HepG2 (cell line): ENCODE results near the gene CFAP97D1. TPM values are rescaled to one million over a fixed set of nuclear protein-coding genes. Genes with fewer than 3 reads are reported as not detected.
A peak's percentile ranks its signal among the peaks of the same experiment; 100 is the strongest.

Experiments
- FOXM1 ChIP-seq: sonication (generic); formaldehyde crosslinking; IDR thresholded peaks from 2 replicates; pipeline ENCODE4 v1.5.0; 2020; ENCODE audit warnings: missing genetic modification reagents
- FOXO4 ChIP-seq: sonication (generic); formaldehyde crosslinking; conservative IDR thresholded peaks from 2 replicates; pipeline ENCODE4 v1.8.1; 2023; ENCODE audit warnings: missing genetic modification reagents
- GABPA ChIP-seq, 2 experiments: IDR thresholded peaks; 2 replicates each; pipeline ENCODE4 v1.6.1; 2011 to 2016; ENCODE audit warnings: low read depth in 2 of 2, low read length in 1 of 2, missing biosample characterization in 1 of 2, missing genetic modification characterization in 1 of 2
- GTF3A ChIP-seq: sonication (generic); formaldehyde crosslinking; conservative IDR thresholded peaks from 2 replicates; pipeline ENCODE4 v1.4.0; 2020; ENCODE audit warnings: mild to moderate bottlenecking, missing genetic modification reagents
- KDM2A ChIP-seq: sonication (generic); formaldehyde crosslinking; IDR thresholded peaks from 2 replicates; pipeline ENCODE4 v1.4.0; 2020; ENCODE audit warnings: low read depth, missing genetic modification reagents, borderline replicate concordance
- MEIS1 ChIP-seq: sonication (generic); formaldehyde crosslinking; IDR thresholded peaks from 2 replicates; pipeline ENCODE4 v1.9.0; 2021; ENCODE audit warnings: mild to moderate bottlenecking, missing genetic modification reagents, moderate library complexity, borderline replicate concordance
- MIER2 ChIP-seq: IDR thresholded peaks from 2 replicates; pipeline ENCODE4 v1.6.1; 2016; ENCODE audit warnings: missing biosample characterization, missing genetic modification reagents
- RBM39 ChIP-seq: fragments of 200-400 bp; formaldehyde crosslinking; IDR thresholded peaks from one replicate; pipeline ENCODE4 v1.6.1; 2018; ENCODE audit warnings: antibody characterized with exemption, mild to moderate bottlenecking, low read depth, low read length; ENCODE audit not compliant: poor library complexity, severe bottlenecking
- RFXANK ChIP-seq: IDR thresholded peaks from 2 replicates; pipeline ENCODE4 v1.6.1; 2016
- SIN3B ChIP-seq: fragments of 150-350 bp; IDR thresholded peaks from 2 replicates; pipeline ENCODE4 v1.6.1; 2014; ENCODE audit warnings: low read length
- SP140L ChIP-seq: sonication (generic); formaldehyde crosslinking; IDR thresholded peaks from 2 replicates; pipeline ENCODE4 v1.4.0; 2020; ENCODE audit warnings: missing genetic modification reagents, borderline replicate concordance
- U2AF2 ChIP-seq: fragments of 200-400 bp; formaldehyde crosslinking; IDR thresholded peaks from 2 replicates; pipeline ENCODE4 v1.6.1; 2017; ENCODE audit warnings: low read depth, mild to moderate bottlenecking, low read length
- ZC3H4 ChIP-seq: sonication (generic); formaldehyde crosslinking; IDR thresholded peaks from 2 replicates; pipeline ENCODE4 v1.4.0; 2020; ENCODE audit warnings: missing genetic modification reagents, borderline replicate concordance
- ZFP41 ChIP-seq: sonication (generic); formaldehyde crosslinking; IDR thresholded peaks from 2 replicates; pipeline ENCODE4 v1.4.0; 2020; ENCODE audit warnings: mild to moderate bottlenecking, missing genetic modification reagents, borderline replicate concordance
- ZNF12 ChIP-seq: sonication (generic); formaldehyde crosslinking; IDR thresholded peaks from 2 replicates; pipeline ENCODE4 v1.5.0; 2020; ENCODE audit warnings: missing genetic modification reagents
- ZNF264 ChIP-seq: sonication (generic); formaldehyde crosslinking; IDR thresholded peaks from 2 replicates; pipeline ENCODE4 v1.4.0; 2020; ENCODE audit warnings: missing genetic modification reagents
- ZNF431 ChIP-seq: sonication (generic); formaldehyde crosslinking; IDR thresholded peaks from 2 replicates; pipeline ENCODE4 v1.9.0; 2022; ENCODE audit warnings: missing genetic modification reagents, low read depth, mild to moderate bottlenecking, borderline replicate concordance
- ZNF543 ChIP-seq: sonication (generic); formaldehyde crosslinking; IDR thresholded peaks from 2 replicates; pipeline ENCODE4 v1.4.0; 2020; ENCODE audit warnings: mild to moderate bottlenecking, missing genetic modification reagents
- ZNF615 ChIP-seq: sonication (generic); formaldehyde crosslinking; IDR thresholded peaks from 2 replicates; pipeline ENCODE4 v1.5.0; 2020; ENCODE audit warnings: mild to moderate bottlenecking, missing genetic modification reagents, borderline replicate concordance
- ZNF710 ChIP-seq: sonication (generic); formaldehyde crosslinking; IDR thresholded peaks from 2 replicates; pipeline ENCODE4 v1.5.0; 2020; ENCODE audit warnings: mild to moderate bottlenecking, missing genetic modification reagents, borderline replicate concordance
- ZNF788 ChIP-seq: sonication (generic); formaldehyde crosslinking; IDR thresholded peaks from 2 replicates; pipeline ENCODE4 v1.5.0; 2020; ENCODE audit warnings: mild to moderate bottlenecking, missing genetic modification reagents, borderline replicate concordance
- ZNF878 ChIP-seq: sonication (generic); formaldehyde crosslinking; IDR thresholded peaks from 2 replicates; pipeline ENCODE4 v1.8.1; 2023; ENCODE audit warnings: mild to moderate bottlenecking, missing genetic modification reagents, moderate library complexity
- ZSCAN12 ChIP-seq: sonication (generic); formaldehyde crosslinking; IDR thresholded peaks from 2 replicates; pipeline ENCODE4 v1.9.0; 2021; ENCODE audit warnings: mild to moderate bottlenecking, missing genetic modification reagents
- polyA plus RNA-seq, 8 experiments: library from polyadenylated mRNA; depleted of rRNA in 3 of 8; stranded (reverse) in 7 of 8; unstranded in 1 of 8; fragments of >200 nt; fragmentation: Illumina TruSeq in 4 of 8; extraction: Trizol in 4 of 8; gene quantifications; 2 replicates each; pipeline versions ENCODE4 v1.2.1 to v1.2.3, GENCODE V29; 2011 to 2016; ENCODE audit warnings: low read depth in 4 of 8, missing spikeins in 1 of 8, mixed read lengths in 1 of 8; ENCODE audit not compliant: insufficient read depth in 1 of 8
- total RNA-seq, 5 experiments: library from RNA; depleted of rRNA; stranded (reverse); fragments of >200 nt; fragmentation: Illumina TruSeq; extraction: Trizol; gene quantifications; 2 replicates each; pipeline ENCODE4 v1.2.3, GENCODE V29; 2016; ENCODE audit warnings: low read depth in 1 of 5
- TF ChIP-seq, protein P1 (sequence below): sonication (generic); formaldehyde crosslinking; IDR thresholded peaks from 2 replicates; pipeline ENCODE4 v1.5.0; 2020; ENCODE audit warnings: missing genetic modification reagents
- TF ChIP-seq, protein P2 (sequence below): sonication (generic); formaldehyde crosslinking; IDR thresholded peaks from 2 replicates; pipeline ENCODE4 v1.4.0; 2020; ENCODE audit warnings: mild to moderate bottlenecking, missing genetic modification reagents
- TF ChIP-seq, protein P3 (sequence below): sonication (generic); formaldehyde crosslinking; IDR thresholded peaks from 2 replicates; pipeline ENCODE4 v1.4.0; 2020; ENCODE audit warnings: mild to moderate bottlenecking, missing genetic modification reagents

The CFAP97D1 gene
- total and polyA plus RNA-seq, 2 of the 13 experiments (the other 11 are each of a cell fraction or from before 2014, with no cell fraction given), result 0.02 TPM; not detected in 1

- TF ChIP-seq GTF3A (CRISPR knock-in tag), result peak; percentile 81; the same call in 1 of the 2 replicates
- no peak for TF ChIP-seq ZNF878 (CRISPR knock-in tag)
- no peak for TF ChIP-seq ZFP41 (CRISPR knock-in tag)
- peak; percentile 67; the same call in 1 of the 2 replicates for TF ChIP-seq SP140L (CRISPR knock-in tag)
- no peak for TF ChIP-seq ZNF12 (CRISPR knock-in tag)
- TF ChIP-seq, protein P1, sequence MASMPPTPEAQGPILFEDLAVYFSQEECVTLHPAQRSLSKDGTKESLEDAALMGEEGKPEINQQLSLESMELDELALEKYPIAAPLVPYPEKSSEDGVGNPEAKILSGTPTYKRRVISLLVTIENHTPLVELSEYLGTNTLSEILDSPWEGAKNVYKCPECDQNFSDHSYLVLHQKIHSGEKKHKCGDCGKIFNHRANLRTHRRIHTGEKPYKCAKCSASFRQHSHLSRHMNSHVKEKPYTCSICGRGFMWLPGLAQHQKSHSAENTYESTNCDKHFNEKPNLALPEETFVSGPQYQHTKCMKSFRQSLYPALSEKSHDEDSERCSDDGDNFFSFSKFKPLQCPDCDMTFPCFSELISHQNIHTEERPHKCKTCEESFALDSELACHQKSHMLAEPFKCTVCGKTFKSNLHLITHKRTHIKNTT, result no peak
- no peak for TF ChIP-seq ZNF264 (CRISPR knock-in tag)
- peak; percentile 72; the same call in 1 of the 2 replicates for TF ChIP-seq ZNF788 (CRISPR knock-in tag)
- no peak for TF ChIP-seq SIN3B
- no peak for TF ChIP-seq ZNF431
- TF ChIP-seq ZC3H4, result no peak
- no peak for TF ChIP-seq FOXO4
- no peak for TF ChIP-seq RFXANK (CRISPR knock-in tag)
- no peak for TF ChIP-seq U2AF2
- 0 out of 2 replicates have a peak, but pooled peaks have one; percentile 44 for TF ChIP-seq MIER2
- no peak for TF ChIP-seq ZNF543 (CRISPR knock-in tag)
- TF ChIP-seq ZNF710 (CRISPR knock-in tag), result no peak; the same call in 1 of the 2 replicates
- TF ChIP-seq, protein P2, sequence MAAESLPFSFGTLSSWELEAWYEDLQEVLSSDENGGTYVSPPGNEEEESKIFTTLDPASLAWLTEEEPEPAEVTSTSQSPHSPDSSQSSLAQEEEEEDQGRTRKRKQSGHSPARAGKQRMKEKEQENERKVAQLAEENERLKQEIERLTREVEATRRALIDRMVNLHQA (CRISPR knock-in tag), result no peak
- TF ChIP-seq ZNF615 (CRISPR knock-in tag), result no peak
- peak; percentile 70; the same call in 1 of the 2 replicates for TF ChIP-seq MEIS1 (CRISPR knock-in tag)
- no peak for TF ChIP-seq GABPA (IDR thresholded peaks at IDR 0.05; ENCODE audit: low read depth, low read length)
- no peak for TF ChIP-seq GABPA (CRISPR knock-in tag; IDR thresholded peaks at IDR 0.05; ENCODE audit: low read depth)
- TF ChIP-seq RBM39, result no peak
- TF ChIP-seq, protein P3, sequence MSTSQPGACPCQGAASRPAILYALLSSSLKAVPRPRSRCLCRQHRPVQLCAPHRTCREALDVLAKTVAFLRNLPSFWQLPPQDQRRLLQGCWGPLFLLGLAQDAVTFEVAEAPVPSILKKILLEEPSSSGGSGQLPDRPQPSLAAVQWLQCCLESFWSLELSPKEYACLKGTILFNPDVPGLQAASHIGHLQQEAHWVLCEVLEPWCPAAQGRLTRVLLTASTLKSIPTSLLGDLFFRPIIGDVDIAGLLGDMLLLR (CRISPR knock-in tag), result no peak
- TF ChIP-seq FOXM1 (CRISPR knock-in tag), result no peak
- TF ChIP-seq KDM2A (CRISPR knock-in tag), result peak; percentile 93
- TF ChIP-seq ZSCAN12, result no peak
Measured at GRCh38 chr17:43760254-43760852, 19.9 kb upstream of the CFAP97D1 start (continued).
